NCI-H2171 (cell line): Measurements from ENCODE around the gene KMT2E.
"Not testable (repeated sequence)": the region's sequence is repeated elsewhere in the genome, so short reads cannot be mapped to it uniquely, and the experiment has no call there.

Experiments used
- DNase-seq: peaks from one replicate; lab custom pipeline; 2025; lab: John Stamatoyannopoulos, UW

KMT2E gene

GRCh38 chr7:105013816-105014692 lies at the start of gene KMT2E:
TSS of gene KMT2E (plus strand) at chr7:105014205. CDS start at chr7:105040953, 26,748 bp downstream.
- peak; percentile 82 for DNase-seq

- no peak for DNase-seq
Observed at GRCh38 chr7:104964626-104965236, 49.3 kb upstream of the KMT2E start.

GRCh38 chr7:104966022-104966421 lies 48.0 kb upstream of the KMT2E start:
- DNase-seq = no peak

GRCh38 chr7:104967088-104967487 lies 46.9 kb upstream of the KMT2E start:
- DNase-seq = no peak

- no peak for DNase-seq
Observed at GRCh38 chr7:104967595-104967994, 46.4 kb upstream of the KMT2E start.

- no peak for DNase-seq
Observed at GRCh38 chr7:104968648-104969047, 45.4 kb upstream of the KMT2E start.

GRCh38 chr7:104969183-104969582 lies 44.8 kb upstream of the KMT2E start:
- DNase-seq = no peak

- no peak for DNase-seq
Observed at GRCh38 chr7:104971290-104972071, 42.5 kb upstream of the KMT2E start.

GRCh38 chr7:104972500-104972899 lies 41.5 kb upstream of the KMT2E start:
- DNase-seq = no peak

- no peak for DNase-seq
Observed at GRCh38 chr7:104973227-104973626, 40.8 kb upstream of the KMT2E start.

- DNase-seq = no peak
Observed at GRCh38 chr7:104973909-104974415, 40.0 kb upstream of the KMT2E start.

GRCh38 chr7:104975553-104975952 lies 38.5 kb upstream of the KMT2E start:
- not testable (repeated sequence) for DNase-seq

GRCh38 chr7:104976966-104977636 lies 36.9 kb upstream of the KMT2E start:
- DNase-seq = peak; percentile 18

GRCh38 chr7:104978460-104978859 lies 35.5 kb upstream of the KMT2E start:
- no peak for DNase-seq

GRCh38 chr7:104979167-104979841 lies 34.7 kb upstream of the KMT2E start:
- no peak for DNase-seq

- DNase-seq = no peak
Observed at GRCh38 chr7:104980440-104980839, 33.6 kb upstream of the KMT2E start.

GRCh38 chr7:104980841-104981671 lies 32.9 kb upstream of the KMT2E start:
- DNase-seq = peak; percentile 49

- DNase-seq = no peak
Observed at GRCh38 chr7:104981672-104982037, 32.4 kb upstream of the KMT2E start.

- no peak for DNase-seq
Observed at GRCh38 chr7:104982308-104983075, 31.5 kb upstream of the KMT2E start.
